Spleen (tissue), 7 donors: Measurements from ENCODE around the gene PRKCZ.

Experiments used
- CTCF ChIP-seq, 11 experiments: fragments of 200-600 bp in 7 of 11; fragments of 450-650 bp in 4 of 11; sonication (generic) in 4 of 11; IDR thresholded peaks in 8 of 11; conservative IDR thresholded peaks in 3 of 11; 1 replicate in 7 of 11; 2 replicates in 4 of 11; pipeline versions ENCODE4 v1.4.0 to v1.8.0; 2016 to 2021; ENCODE audit warnings: antibody characterized with exemption in 11 of 11, inconsistent platforms in 4 of 11, mild to moderate bottlenecking in 1 of 11
- POLR2A ChIP-seq, 3 donors: fragments of 450-650 bp; IDR thresholded peaks; one replicate each; pipeline ENCODE4 v1.5.1; 2017; ENCODE audit warnings: antibody characterized with exemption in 3 of 3, mild to moderate bottlenecking in 1 of 3
- POLR2AphosphoS5 ChIP-seq, 3 donors: sonication (generic); formaldehyde crosslinking; IDR thresholded peaks; one replicate each; pipeline ENCODE4 v1.5.1; 2017; ENCODE audit warnings: antibody characterized with exemption in 3 of 3
- donor health status: DM: no; HTN: no; CAD: no; lungs with moderate emphysema.
- donor health status: DM: no; HTN: no; CAD: no.
- donor health status: DM: no; HTN: no; CAD: no.

GRCh38 chr1:2030076-2030871 lies 19.9 kb upstream of the PRKCZ start:
- TF ChIP-seq POLR2A (IDR thresholded peaks at IDR 0.05) (no peak), CTCF (IDR thresholded peaks at IDR 0.05 in 8 of 11, conservative IDR thresholded peaks at IDR 0.05 in 3 of 11) (no peak), POLR2AphosphoS5 (IDR thresholded peaks at IDR 0.05) (no peak)
